Stomach smooth muscle (tissue), 2 donors: ENCODE results near the gene SNRPN.
"Not testable (repeated sequence)": the region's sequence is repeated elsewhere in the genome, so short reads cannot be mapped to it uniquely, and the experiment has no call there.

Experiments
- H3K27ac ChIP-seq: one replicate; pipeline ENCODE4 v1.7.0; 2013; ENCODE audit warnings: mild to moderate bottlenecking, low read length, inconsistent platforms
- H3K27me3 ChIP-seq, 2 donors: one replicate each; pipeline ENCODE4 v1.7.0; 2013; ENCODE audit warnings: low read length in 2 of 2; ENCODE audit not compliant: insufficient read depth in 2 of 2, control insufficient read depth in 1 of 2
- H3K36me3 ChIP-seq, 2 donors: one replicate each; pipeline ENCODE4 v1.7.0; 2013; ENCODE audit warnings: low read length in 2 of 2; ENCODE audit not compliant: control insufficient read depth in 2 of 2, insufficient read depth in 2 of 2
- H3K4me1 ChIP-seq: one replicate; pipeline ENCODE4 v1.7.0; 2013; ENCODE audit warnings: low read length; ENCODE audit not compliant: control insufficient read depth, insufficient read depth
- H3K4me3 ChIP-seq, 2 donors: one replicate each; pipeline ENCODE4 v1.7.0; 2013; ENCODE audit warnings: low read length in 2 of 2
- H3K9ac ChIP-seq, 2 donors: one replicate each; pipeline ENCODE4 v1.7.0; 2013; ENCODE audit warnings: low read length in 2 of 2, mild to moderate bottlenecking in 1 of 2
- H3K9me3 ChIP-seq, 2 donors: one replicate each; pipeline ENCODE4 v1.7.0; 2013; ENCODE audit warnings: low read length in 2 of 2; ENCODE audit not compliant: control insufficient read depth in 2 of 2
- donor health status: healthy.
- donor health status: Pancreatic carcinoma.

Gene SNRPN

GRCh38 chr15:24954783-24955530, at the start of gene SNRPN, which contains the start of gene SNURF:
Gene SNRPN (plus strand): TSS chr15:24954987. CDS start chr15:24974454, 19,467 bp downstream.
Gene SNURF (plus strand): TSS chr15:24954987. CDS start chr15:24955049, 62 bp downstream.
- H3K9me3 ChIP-seq: no peaks in the 10 kb centered on the region
- H3K4me3 ChIP-seq: peak within 1 kb of the TSS; percentile 87 to 91
- peak within 1 kb of the TSS; percentile 73 to 85 for H3K9ac ChIP-seq
- peak within 1 kb of the TSS; percentile 87 for H3K27ac ChIP-seq
- no peaks in the 10 kb centered on the region for H3K36me3 ChIP-seq
- no peaks in the 10 kb centered on the region for H3K27me3 ChIP-seq
- no peaks in the 10 kb centered on the region for H3K4me1 ChIP-seq

- H3K27ac ChIP-seq: no peak overlapping the region
- H3K36me3 ChIP-seq: peaks cover 0 to under 1% of the 10 kb centered on the region in 2 donors
- H3K9me3 ChIP-seq: peaks cover 0 to 3% of the 10 kb centered on the region in 2 donors
- no peaks in the 10 kb centered on the region for H3K27me3 ChIP-seq
- no peak overlapping the region for H3K9ac ChIP-seq
- H3K4me3 ChIP-seq: no peak overlapping the region
- H3K4me1 ChIP-seq: no peaks in the 10 kb centered on the region
These were observed 38.3 kb upstream of the SNRPN start for GRCh38 chr15:24916305-24917009.

DNA sequence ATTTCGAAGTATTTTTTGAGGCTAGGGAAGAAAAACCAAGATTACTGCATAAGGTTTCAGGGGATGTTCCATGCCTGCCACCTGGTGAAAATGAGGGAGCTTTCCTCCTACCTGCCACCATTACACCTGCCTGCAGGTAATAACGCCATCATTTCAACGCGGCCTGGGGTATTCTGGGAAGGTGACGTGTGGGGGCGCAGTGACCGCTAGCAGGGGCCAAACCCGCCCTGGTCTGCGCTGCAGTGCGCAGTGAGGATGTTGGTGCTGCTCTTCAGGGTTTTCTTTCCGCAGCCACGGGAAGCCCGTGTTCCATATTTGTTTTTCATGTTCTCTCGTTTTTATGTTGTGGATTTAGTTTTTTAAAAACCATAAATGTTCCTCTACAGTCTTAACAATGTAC, 37.4 kb upstream of the SNRPN start:
- no peaks in the 10 kb centered on the region for H3K27me3 ChIP-seq
- no peak overlapping the region for H3K9ac ChIP-seq
- H3K9me3 ChIP-seq: no peaks in the 10 kb centered on the region
- no peak overlapping the region for H3K27ac ChIP-seq
- no peaks in the 10 kb centered on the region for H3K4me1 ChIP-seq
- H3K36me3 ChIP-seq: peaks cover 0 to 2% of the 10 kb centered on the region in 2 donors
- no peak overlapping the region for H3K4me3 ChIP-seq

DNA sequence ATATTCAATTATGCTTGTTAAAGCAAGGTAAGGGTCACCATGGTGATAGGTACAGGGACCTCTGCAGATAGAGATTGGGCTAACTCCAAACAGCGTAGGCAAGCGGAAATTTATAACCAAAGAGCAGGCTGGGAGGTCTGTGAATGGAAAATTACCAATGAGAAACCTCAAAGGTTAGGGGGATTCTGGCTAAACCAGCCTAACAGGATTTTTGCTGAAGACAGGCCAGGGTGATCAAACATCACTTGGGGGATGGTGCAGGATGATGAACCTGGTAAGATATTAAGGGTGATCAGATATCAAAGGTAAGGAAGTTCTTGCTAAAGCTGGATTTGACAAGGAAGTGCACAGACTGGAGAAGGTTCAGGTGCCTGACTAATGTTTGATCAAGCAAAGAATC, 35.3 kb upstream of the SNRPN start:
- no peak overlapping the region for H3K27ac ChIP-seq
- no peak overlapping the region for H3K9ac ChIP-seq
- peaks cover 3% of the 10 kb centered on the region for H3K4me1 ChIP-seq
- H3K36me3 ChIP-seq: peaks cover 0 to 2% of the 10 kb centered on the region in 2 donors
- no peaks in the 10 kb centered on the region for H3K27me3 ChIP-seq
- H3K9me3 ChIP-seq: no peaks in the 10 kb centered on the region
- no peak overlapping the region for H3K4me3 ChIP-seq

DNA sequence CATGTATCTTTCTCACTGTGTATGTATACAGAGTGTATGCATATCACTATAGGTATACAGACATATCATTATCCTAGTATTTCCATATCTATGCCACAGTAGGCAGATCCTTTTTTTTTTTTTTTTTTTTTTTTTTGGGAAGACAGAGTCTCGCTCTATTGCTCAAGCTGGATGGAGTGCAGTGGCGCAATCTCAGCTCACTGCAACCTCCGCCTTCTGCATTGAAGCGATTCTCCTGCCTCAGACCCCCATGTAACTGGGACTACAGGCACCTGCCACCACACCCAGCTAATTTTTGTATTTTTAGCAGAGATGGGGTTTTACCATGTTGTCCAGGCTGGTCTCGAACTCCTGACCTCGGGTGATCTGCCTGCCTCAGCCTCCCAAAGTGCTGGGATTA, 32.0 kb upstream of the SNRPN start:
- not testable (repeated sequence) for H3K27ac ChIP-seq, H3K36me3 ChIP-seq, H3K4me3 ChIP-seq, H3K4me1 ChIP-seq, H3K27me3 ChIP-seq, H3K9ac ChIP-seq, H3K9me3 ChIP-seq

GRCh38 chr15:24924153-24924552, 30.6 kb upstream of the SNRPN start:
- Histone ChIP-seq H3K9ac (no peak overlapping the region), H3K4me1 (peaks cover 8% of the 10 kb centered on the region), H3K27me3 (no peaks in the 10 kb centered on the region), H3K27ac (no peak overlapping the region), H3K36me3 (peaks cover 0 to 2% of the 10 kb centered on the region in 2 donors), H3K4me3 (no peak overlapping the region), H3K9me3 (peaks cover 0 to 2% of the 10 kb centered on the region in 2 donors)

DNA sequence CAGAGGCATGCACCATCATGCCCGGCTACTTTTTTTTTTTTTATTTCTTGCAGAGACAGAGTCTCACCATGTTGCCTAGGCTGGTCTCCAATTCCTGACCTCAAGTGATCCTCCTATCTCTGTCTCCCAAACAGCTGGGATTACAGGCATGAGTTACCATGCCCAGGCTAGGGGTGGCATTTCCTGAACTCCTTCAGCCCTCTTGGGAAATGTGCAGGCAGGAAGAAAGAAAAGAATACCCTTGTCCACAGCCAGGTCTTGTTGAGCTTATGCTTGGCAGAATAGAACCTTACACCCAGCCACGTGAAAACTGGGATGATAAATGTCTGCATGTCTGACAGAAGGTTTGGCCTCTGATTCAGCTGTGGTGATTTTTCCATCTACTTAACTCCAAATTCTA, 30.2 kb upstream of the SNRPN start:
- Histone ChIP-seq H3K27me3 (no peaks in the 10 kb centered on the region), H3K4me3 (no peak overlapping the region), H3K9ac (no peak overlapping the region), H3K36me3 (peaks cover 0 to 2% of the 10 kb centered on the region in 2 donors), H3K4me1 (peaks cover 8% of the 10 kb centered on the region), H3K27ac (no peak overlapping the region), H3K9me3 (peaks cover 0 to 2% of the 10 kb centered on the region in 2 donors)

DNA sequence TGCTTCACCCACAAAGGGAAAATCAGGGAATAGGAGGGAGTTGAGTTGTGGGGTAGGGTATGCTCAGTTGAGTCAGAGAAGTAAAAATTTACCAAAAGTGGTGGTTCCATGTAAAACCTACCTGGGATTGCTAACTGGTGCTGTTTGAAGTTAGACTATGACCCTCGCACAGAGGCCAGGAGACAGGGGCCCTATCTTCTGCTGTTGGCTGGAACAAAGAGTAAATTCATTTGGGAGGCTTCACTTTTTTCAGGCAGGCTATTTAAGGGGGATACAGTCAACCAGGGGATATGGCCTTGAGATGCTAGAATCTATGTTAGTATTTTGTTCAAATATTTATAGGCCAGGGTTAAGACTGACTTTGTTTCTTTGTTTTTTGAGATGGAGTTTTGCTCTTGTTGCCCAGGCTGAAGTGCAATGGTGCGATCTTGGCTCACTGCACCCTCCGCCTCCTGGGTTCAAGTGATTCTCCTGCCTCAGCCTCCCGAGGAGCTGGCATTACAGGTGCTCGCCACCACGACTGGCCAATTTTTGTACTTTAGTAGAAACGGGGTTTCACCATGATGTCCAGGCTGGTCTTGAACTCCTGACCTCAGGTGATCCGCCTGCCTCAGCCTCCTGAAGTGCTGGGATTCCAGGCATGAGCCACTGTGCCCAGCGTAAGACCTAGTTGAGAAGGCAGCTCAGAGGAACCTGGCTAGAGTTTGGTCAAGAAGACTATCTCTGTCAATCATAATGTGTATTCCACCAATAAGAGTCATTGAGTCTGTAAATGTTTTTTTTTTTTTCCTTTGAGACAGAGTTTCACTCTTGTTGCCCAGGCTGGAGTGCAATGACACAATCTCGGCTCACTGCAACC, 22.7 kb upstream of the SNRPN start:
- not testable (repeated sequence) for H3K27me3 ChIP-seq

GRCh38 chr15:24933716-24934115, 21.1 kb upstream of the SNRPN start:
- Histone ChIP-seq H3K27me3 (no peaks in the 10 kb centered on the region), H3K9ac (no peak overlapping the region), H3K36me3 (no peaks in the 10 kb centered on the region), H3K27ac (no peak overlapping the region), H3K9me3 (no peaks in the 10 kb centered on the region), H3K4me1 (peaks cover 5% of the 10 kb centered on the region), H3K4me3 (no peak overlapping the region)

More for the DNA sequence above, 22.7 kb upstream of the SNRPN start:
- not testable (repeated sequence) for H3K27ac ChIP-seq, H3K4me1 ChIP-seq, H3K9ac ChIP-seq, H3K9me3 ChIP-seq, H3K36me3 ChIP-seq, H3K4me3 ChIP-seq

DNA sequence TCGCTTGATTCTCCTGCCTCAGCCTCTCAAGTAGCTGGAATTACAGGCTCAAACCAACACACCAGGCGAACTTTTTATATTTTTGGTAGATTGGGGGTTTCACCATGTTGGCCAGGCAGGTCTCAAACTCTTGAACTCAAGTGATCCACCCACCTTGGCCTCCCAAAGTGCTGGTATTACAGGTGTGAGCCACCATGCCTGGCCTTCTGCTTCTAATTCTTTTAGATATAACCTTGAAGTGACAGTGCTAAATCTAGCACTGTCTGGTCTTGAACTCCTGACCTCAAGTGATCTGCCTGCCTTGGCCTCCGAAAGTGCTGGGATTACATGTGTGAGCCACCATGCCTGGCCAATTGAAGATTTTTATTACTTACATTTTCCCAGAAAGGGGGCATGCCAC, 16.6 kb upstream of the SNRPN start:
- H3K4me1 ChIP-seq, H3K9ac ChIP-seq, H3K4me3 ChIP-seq, H3K9me3 ChIP-seq, H3K36me3 ChIP-seq, H3K27me3 ChIP-seq, H3K27ac ChIP-seq: not testable (repeated sequence)
